Measurements from ENCODE around the gene PPM1M.
A peak's percentile ranks its signal among the peaks of the same experiment; 100 is the strongest.

Gene PPM1M

DNA sequence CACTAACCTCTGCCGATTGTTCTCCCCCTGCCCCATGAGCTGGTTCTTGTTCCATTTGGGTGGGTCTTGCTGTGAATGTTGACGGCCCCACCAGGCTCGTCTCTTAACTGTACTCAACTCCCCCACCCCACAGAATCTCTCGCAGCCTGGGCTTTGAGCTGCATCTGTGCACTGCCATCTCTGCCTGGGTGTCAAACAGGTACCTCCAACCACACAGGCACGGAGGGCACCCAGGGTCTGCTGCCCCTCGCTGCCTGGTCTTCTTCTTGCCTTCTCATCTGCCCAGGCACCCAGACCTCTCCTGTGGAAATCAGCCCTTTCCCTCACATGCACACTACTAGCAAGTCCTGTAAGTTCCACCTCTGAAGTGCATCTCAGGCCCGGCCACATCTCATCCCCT is 30.2 kb upstream of the PPM1M start:
- DNase-seq (ENCODE audit: low read depth in 1 of 2, low spot score in 1 of 2) = no peak

DNA sequence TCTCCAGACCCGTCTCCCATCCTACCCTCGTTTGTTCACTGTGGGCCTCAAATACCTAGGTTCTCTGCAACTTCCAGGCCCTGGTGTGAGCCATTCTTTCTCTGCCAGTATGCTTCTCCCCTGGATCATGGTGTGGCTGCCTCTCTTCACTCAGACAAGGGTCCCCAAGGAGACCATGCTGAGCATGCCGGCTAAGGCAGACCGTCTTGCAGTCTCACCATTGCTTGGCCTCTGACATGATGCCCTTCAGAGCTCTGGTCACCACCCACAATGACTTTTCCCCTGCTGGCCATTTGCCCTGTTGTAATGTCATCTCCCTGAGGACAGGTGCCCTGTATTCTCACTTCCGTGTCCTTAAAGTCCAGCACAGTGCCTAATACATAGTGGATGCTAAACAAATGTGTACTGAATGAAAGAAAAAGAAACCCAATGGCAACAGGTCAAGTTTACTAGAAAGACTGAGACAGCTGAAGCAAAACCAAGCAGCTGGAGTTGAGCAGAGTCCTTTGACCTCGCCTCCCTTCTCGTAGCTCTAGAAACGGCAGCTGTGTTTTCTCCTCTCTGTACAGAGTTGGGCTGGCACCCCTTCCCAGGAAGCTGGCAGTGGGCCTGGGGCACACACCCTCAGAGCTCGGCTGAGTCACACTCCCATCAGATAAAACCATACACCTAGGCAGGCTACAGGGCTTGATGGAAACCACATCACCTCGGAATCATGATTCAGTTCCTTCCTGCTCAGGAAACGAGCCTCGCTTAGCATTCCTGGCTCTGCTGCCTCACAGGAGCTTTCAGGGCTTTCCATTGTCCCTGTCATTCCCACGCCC is 28.8 kb upstream of the PPM1M start:
- peak in 1 of 2 donors; percentile 47 for DNase-seq (ENCODE audit: low read depth in 1 of 2, low spot score in 1 of 2)

DNA sequence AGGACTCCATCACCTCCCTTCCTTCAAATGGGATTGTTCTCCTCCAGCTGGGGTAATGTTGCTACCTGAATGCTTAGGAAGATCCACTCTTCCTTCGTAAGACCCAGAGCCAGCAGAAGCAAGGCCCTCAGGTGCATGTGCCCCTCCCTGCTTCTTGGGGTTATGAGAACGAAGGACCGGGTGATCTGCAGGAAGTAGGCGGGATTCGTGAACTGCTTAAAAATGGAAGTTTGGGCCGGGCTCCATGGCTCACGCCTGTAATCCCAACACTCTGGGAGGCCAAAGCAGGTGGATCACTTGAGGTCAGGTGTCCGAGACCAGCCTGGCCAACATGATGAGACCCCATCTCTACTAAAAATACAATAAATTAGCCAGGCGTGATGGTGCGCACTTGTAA is 28.2 kb upstream of the PPM1M start:
- no peak for DNase-seq (ENCODE audit: low read depth in 1 of 2, low spot score in 1 of 2)

DNA sequence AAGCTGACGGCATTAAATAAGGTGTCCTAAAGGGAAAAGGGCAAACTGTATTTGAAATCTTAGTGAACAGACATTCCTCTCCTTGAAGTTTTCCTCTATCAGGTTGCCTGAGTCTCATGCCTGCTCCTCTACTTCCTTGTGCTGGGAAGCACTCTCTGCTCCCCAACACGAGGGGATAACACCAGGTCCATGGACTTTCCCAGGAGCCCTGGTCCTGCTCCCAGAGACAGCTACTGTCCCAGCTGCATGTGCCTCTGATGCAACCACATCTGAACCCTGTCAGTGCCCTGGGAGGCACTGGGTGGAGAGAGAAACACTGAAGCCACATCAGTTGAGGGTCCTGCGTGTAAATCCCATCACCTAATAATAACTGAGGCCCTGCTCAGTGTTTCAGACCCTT is 27.5 kb upstream of the PPM1M start:
- no peak for DNase-seq (ENCODE audit: low read depth in 1 of 2, low spot score in 1 of 2)

DNA sequence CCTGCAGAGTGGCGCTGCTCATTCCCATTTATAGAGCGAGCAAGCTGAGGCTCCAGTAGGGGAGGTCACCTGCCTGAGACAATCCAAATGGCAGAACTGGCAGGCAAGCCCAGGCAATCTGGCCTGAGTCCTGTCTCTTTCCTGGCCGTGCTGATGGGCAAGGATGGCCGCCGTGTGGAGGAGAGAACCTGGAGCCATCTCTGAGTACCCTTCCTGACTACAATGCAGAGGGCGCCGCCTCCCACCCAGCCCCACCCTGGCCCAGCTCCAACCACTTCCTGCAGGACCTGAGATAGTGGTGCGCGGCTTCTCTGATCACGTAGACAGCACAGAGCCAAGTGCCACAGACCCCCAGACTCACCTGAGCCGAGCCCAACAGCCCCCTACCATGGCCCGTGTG is 27.1 kb upstream of the PPM1M start:
- no peak for DNase-seq (ENCODE audit: low read depth in 1 of 2, low spot score in 1 of 2)

DNA sequence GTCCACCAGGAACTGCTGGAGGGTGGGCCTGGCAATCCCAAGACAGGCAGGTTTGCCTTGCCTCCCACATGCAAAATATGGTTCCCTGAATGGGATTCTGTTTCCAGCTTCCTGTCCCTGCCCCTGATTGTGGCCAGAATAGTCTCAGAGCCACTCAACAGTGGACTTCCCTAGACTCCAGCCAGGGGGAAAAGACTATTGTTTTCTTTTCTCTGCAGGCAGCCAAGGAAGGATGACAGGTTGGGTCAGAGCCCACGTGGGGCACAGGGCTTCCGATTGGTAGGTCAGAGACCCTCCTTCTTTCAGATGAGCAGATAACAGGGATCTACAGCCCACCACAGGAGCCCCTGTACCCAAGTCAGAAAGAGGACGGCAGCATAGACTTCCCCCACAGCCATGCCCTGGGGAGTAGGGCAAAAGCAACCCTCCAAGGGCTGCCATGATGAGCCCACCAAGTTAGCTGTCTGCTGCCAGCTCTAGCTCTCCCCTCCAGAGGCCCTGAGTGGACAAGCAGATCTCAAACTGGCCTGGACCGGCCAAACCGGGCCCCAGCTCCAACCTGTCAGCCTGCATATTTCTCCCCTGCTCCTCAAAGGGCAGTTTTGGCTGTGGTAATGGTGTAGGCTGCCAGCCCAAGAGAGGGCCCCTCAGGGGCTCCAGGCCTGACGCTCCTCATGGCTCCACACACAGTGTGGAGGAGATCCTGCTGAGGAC is 26.5 kb upstream of the PPM1M start:
- no peak for DNase-seq (ENCODE audit: low read depth in 1 of 2, low spot score in 1 of 2)

DNA sequence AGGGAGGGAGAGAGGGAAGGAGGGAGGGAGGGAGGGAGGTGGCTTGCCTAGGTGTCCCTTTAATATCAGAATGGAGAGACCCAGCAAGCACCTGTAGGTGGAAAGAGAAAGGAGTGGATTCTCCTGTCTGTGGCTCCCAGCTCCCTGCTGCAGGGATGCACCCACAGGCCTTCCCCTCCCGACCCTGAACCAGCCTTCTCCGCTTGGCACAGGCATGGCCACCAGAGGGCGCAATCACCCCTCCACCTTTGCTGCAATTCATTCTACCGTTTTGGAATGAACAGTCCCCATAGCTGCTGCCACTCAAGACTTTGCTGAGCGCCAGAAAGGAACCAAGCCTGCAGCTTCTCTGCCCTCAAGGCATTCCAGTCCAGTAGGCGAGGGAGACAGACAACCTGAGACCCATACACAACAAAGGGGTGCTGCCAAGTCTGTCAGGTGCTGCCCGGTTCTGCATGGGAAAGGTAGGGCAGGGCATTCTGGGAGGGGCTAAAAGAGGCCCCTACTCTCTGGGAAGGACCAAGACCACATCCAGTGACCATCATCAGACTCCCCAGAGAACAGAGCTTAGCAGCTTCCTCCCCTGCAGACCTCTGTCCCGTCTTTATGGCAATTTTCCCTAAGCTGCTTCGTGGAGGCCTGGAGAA is 25.1 kb upstream of the PPM1M start:
- DNase-seq (ENCODE audit: low read depth in 1 of 2, low spot score in 1 of 2) = peak; percentile 78 to 88

DNA sequence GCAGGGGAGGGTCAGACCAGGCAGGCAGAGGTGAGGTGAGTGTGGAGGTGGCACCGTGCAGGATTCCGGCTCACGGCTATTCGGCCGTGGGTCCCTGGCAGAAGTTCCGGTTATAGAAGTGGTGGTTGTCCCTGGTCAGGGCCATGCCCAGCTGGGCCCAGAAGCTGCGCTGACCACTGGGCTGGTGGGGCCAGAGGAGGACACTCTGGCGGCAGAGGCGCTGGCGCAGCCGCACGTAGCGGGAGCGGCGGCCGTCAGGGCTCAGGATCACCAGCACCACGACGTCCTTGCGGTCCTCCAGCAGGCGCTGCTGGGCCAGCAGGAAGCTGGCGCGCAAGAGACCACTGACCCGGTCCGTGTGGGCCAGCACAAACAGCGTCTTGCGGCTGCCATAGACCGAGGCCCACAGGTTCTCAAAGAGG is 24.4 kb upstream of the PPM1M start:
- DNase-seq (ENCODE audit: low read depth in 1 of 2, low spot score in 1 of 2) = no peak

DNA sequence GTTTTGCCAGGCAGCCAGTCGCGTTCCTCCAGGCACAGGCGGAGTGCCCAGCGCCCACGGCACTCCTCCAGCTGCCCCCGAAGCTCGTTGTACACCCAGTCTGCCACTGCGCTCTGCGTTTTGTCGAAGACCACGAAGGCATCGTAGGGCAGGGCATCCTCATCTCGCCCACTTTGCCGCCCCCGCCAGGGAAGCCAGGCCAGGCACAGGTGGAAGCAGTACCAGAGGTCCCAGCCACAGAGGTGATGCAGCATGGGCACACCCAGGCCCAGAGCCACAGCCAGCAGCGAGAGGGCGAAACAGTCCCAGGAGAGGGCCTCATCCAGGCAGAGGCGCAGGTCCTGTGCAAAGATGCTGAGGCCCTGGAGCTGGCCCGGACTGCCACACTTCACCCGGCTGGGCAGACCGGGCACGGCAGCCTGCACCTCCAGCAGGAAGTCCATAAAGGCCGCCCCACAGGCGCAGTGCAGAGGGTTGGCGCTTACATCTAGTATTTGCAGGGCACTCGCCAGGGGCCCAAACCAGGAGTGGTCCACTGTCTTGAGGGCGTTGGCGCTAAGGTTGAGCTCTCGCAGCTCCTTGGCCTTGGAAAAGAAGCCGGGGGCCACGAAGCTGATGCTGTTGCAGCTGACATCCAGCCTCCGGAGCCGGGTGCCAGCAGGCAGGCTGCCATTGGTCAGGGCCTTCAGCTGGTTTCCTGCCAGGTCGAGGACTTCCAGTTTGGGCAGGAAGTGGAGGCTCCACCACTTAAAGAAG is 23.8 kb upstream of the PPM1M start:
- DNase-seq (ENCODE audit: low read depth in 1 of 2, low spot score in 1 of 2) = peak in 1 of 2 donors; percentile 48

DNA sequence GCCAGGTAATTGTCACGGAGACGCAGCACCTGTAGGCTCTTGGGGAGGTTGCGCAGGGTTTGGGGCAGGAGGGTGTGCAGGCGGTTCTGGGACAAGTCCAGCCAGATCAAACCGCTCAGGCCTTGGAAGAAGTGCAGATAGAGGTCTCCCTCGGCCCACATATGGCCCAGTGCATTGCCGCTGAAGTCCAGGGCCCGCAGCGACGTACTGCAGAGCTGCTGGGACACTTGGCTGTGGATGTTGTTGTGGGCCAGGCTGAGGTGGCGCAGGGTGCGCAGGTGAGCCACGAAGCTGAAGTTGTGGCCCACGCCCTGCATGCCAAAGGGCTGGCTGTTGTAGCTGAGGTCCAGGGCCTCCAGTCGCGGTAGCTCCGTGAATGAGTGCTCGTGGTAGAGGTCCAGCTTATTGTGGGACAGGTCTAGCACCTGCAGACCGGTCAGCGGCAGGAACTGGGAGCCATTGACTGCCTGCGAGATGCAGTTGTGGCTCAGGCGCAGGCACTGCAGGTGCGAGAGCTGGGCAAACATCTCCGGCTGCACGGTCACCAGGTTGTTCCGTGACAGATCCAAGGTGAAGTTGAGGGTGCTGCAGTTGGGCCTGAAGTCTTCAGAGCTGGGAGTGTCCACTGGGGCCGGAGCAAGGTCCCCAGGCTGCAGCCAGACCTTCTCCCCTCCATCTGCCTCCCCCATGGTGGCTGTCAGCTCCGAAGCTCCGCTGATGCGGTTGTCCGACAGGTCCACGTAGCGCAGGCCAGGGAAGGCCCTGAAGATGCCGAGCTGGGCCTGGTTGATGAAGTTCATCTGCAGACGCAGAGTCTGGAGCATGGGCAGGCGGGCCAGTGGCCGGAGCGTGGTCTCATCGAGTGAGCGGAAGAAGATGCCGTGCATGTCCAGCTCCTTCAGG is 23.0 kb upstream of the PPM1M start:
- DNase-seq (ENCODE audit: low read depth in 1 of 2, low spot score in 1 of 2) = no peak

DNA sequence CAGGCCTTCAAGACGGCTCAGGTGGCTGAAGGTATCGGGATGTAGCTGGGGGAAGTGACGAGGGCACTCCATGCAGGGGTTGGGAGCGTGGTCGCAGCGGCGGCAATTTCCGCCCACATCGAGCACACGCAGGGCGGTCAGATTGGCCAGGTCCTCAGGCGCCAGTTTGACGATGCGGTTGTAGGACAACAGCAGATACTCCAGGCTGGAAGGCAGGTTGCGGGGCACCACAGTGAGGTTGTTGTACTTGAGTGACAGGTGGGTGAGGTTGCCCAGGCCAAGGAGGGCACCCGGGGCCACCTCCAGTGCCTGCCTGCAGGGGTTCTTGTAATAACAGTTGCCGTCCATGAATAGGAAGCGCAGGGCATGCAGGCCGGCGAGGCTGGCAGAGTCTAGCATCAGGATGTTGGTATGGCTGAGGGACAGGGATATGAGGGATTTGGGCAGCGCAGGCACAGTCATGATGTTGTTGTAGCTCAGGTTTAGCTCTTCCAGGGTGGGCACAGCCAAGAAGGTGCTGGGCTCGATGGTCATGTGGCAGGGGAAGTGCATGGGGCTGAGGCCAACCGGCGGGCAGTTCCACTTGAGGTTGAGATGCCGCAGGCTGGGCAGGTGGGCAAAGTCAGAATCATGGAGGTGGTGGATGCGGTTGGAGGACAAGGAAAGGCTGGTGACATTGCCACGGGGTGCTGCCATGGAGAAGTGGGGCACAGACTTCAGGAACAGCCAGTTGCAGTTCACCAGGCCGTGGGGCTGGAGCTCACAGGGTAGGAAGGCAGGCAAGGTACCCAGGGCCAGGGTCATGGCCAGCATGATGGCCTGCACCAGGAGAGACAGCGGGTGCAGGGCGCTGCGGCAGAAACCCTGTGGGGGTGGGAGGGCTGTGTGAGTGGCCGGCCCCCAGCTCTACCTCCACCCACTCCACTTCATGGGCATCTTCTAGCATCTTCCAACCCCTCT is 21.8 kb upstream of the PPM1M start:
- no peak for DNase-seq (ENCODE audit: low read depth in 1 of 2, low spot score in 1 of 2)

DNA sequence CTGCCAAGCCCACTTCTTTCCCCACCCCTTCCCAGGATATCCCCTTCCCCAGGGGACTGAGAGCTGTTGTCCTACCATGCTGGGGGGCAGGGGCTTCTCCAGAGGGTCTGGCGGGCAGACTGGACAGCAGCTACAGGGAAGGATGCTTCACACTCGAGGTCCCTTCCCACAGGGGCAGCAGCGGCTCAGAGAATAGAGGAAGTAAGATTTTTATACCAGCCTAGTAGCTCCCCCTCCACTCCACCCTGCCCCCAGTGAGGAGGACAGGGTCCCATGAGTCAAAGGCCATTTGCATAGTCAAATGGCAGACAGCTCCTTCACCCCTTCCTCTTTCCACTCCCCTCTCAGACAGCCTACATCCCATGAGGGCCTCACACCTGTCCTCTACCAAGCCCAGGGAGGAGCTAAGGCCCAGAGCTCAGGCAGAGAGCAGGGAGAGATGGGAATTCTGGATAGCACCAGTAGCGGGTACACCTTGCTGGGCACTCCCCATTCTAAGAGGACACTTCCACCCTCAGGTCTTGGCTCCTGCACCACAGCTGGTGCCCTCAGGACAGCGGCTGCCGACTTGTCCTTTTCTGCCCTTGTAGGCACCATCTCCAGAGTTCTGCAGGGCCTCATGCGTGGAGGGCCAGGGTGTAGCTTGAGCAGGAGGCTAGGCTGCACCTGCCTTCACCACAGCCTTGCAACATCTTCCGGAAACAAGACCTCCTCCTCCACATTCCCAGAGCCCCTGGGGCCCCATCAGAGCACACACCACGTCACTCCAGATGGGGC is 19.9 kb upstream of the PPM1M start, which contains the start of gene TLR9:
TSS of gene TLR9 (minus strand) at position 194 of the 777 bp plus-strand sequence. CDS start at position 78, 116 bp downstream.
- no peak for DNase-seq (ENCODE audit: low read depth in 1 of 2, low spot score in 1 of 2)

DNA sequence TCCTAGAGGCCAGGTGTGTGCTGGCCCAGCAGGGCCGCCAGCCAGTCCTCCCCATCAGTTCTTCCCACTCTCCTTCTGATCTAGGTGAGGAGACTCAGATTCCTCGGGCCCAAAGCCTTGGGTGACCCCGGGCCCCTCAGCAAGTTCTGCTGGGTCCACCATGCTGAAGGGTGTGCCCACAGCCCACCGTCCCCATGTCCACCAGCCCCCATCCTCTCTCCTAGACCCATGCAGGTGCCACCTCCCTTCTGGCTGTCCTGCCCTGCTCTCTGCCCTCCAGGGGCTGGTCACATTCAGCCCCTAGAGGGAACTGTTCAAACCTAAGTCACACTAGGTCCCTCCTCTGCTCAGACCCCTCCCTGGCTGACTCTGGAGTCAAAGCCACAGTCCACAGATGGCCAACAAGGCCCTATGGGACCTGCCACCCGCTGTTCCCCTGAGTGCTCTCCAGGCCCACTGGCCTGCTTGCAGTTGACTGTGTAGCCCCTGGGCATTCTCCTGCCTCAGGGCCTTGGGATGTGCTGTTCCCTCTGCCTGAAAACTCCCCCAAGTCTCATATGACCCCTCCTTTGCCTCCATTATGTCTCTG is 19.2 kb upstream of the PPM1M start:
- no peak for DNase-seq (ENCODE audit: low read depth in 1 of 2, low spot score in 1 of 2)

DNA sequence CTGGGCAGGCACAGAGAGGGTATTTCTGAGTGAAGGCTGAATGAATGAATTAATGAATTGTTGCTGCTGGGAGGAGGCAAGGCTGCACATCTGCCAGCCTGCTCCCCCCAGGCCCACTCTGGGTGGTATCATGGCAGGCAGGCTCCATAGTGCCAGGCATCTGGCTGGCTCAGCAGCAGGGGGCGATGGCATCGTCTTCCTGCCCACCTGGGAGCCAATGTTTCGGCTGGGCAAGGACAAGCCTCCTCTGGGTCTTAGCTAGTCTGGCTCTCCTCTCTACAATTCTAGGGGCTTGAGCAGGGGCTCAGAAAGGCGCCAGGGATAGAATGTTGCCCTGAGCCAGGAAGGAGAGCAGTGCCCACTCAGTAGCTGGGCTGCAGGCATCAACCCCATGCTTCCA is 18.4 kb upstream of the PPM1M start:
- DNase-seq (ENCODE audit: low read depth in 1 of 2, low spot score in 1 of 2) = no peak

DNA sequence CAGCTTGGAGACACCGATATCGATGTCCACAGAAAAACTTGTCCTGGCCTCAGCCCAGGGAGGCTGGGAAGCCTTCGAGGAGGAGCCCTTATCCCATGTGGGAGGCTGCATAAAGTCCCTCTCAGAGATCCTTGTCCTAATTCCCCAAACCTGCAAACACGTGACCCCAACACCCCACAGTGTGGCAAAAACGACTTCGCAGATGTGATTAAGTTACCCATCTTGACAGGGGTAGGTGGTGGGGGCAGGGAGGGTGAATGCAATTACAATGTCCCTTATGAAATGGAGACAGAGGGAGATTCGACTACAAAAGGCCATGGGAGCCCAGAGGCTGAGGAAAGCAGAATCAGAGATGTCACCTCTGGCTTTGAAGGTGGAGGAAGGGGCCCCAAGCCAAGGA is 17.8 kb upstream of the PPM1M start:
- no peak for DNase-seq (ENCODE audit: low read depth in 1 of 2, low spot score in 1 of 2)

DNA sequence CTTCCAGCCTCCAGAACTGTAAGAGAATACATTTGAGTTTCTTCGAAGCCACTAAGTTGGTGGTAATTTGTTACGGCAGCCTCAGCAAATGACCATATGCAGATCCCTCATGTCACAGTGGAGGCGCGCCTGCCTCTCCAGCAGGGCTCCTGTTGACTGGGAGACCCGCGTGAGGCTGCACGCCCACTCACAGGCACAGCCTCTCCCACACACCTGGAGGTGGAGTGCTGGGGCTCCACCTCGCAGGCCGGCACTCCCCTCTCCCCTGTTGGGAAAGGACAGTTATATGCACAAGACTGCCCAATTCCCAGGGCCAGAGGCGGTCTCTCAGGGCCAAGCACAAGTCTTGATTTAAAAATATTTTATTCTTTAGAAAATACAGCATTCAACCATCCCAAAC is 17.3 kb upstream of the PPM1M start:
- no peak for DNase-seq (ENCODE audit: low read depth in 1 of 2, low spot score in 1 of 2)

DNA sequence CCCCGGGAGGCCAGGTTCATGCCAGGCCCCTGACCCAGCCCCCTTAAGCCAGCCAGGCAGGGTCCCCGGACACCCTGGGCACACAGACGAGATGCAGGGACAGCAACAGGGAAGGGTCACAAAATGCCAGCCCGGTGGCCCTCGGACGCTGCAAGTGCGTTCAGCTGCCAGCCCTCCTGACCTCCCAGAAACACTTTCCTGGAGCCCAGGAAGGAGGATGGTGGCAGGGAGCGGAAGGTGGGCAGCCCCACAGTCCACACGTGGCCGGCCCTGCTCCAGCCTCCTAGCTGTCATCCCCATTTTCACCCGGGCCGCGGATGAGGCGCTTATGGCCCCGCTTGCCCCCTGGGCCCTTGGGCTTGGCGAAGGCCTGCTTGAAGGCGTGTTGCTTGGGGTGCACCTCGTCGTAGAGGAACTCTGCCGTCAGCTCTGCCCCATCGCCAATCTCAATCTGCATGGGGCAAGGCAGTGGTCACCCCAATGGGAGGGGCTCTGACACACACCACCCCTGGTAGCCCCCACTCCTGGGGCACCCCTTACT is 16.7 kb upstream of the PPM1M start:
- no peak for DNase-seq (ENCODE audit: low read depth in 1 of 2, low spot score in 1 of 2)

DNA sequence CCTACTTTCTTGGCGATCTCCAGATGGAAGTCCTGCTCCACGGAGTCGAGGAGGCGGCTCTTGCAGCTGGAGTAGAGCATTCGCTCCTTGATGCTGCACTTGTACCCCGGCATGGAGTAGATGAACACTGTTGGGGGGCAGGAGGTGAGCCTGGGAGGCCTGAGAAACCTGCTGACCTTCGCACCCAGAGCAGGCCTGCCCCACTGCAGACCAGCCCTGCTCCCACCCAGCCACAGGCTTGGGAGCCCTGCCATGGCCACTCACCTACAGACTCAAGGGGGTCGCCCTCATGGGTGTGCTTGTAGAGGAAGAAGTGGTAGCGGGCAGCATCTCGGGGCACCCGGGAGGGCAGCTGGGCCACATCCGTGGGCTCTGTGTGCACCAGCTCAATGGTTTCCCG is 15.9 kb upstream of the PPM1M start:
- no peak for DNase-seq (ENCODE audit: low read depth in 1 of 2, low spot score in 1 of 2)

Data from activated T-helper 1 cell treated with anti-CD3 and anti-CD28 coated beads, Interleukin-2, amount 50 U/mL, for 16 hours (primary cell).